Fibroblast of pulmonary artery (primary cell): ENCODE measurements around the gene LPAR3.

Experiments
- DNase-seq: peaks from one replicate; pipeline ENCODE4 v3.0.0-alpha.2; 2010; ENCODE audit warnings: low read depth
- H3K4me3 ChIP-seq: replicated peaks from 2 replicates; pipeline ENCODE4 v1.5.1; 2011; ENCODE audit warnings: low read depth, mild to moderate bottlenecking, control low read depth, low read length, moderate library complexity
- TF ChIP-seq, protein P1 (sequence below): IDR thresholded peaks from 2 replicates; pipeline ENCODE4 v1.5.1; 2011; ENCODE audit warnings: mild to moderate bottlenecking, control low read depth, low read length, inconsistent platforms; ENCODE audit errors: missing control alignments

Gene LPAR3

DNA sequence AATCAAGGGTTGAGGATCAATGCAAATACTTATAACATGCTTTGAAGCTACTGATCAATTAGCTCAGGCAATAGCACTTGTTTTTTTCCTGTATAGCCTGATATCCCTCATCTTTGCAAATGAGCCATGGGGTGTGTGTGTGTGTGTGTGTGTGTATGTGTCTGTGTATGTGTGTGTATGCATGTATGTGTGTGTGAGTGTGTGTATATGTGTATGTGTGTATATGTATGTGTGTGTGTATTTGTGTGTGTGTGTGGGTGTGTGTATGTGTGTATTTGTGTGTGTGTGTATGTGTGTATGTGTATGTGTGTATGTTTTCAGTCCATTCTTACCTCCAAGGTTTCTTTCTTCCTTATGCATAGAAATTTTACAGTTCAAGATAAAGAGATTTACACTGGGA, 124.4 kb downstream of the LPAR3 start:
- TF ChIP-seq, protein P1, sequence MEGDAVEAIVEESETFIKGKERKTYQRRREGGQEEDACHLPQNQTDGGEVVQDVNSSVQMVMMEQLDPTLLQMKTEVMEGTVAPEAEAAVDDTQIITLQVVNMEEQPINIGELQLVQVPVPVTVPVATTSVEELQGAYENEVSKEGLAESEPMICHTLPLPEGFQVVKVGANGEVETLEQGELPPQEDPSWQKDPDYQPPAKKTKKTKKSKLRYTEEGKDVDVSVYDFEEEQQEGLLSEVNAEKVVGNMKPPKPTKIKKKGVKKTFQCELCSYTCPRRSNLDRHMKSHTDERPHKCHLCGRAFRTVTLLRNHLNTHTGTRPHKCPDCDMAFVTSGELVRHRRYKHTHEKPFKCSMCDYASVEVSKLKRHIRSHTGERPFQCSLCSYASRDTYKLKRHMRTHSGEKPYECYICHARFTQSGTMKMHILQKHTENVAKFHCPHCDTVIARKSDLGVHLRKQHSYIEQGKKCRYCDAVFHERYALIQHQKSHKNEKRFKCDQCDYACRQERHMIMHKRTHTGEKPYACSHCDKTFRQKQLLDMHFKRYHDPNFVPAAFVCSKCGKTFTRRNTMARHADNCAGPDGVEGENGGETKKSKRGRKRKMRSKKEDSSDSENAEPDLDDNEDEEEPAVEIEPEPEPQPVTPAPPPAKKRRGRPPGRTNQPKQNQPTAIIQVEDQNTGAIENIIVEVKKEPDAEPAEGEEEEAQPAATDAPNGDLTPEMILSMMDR, result no peak
- no peak for DNase-seq
- no peak overlapping the region for H3K4me3 ChIP-seq

DNA sequence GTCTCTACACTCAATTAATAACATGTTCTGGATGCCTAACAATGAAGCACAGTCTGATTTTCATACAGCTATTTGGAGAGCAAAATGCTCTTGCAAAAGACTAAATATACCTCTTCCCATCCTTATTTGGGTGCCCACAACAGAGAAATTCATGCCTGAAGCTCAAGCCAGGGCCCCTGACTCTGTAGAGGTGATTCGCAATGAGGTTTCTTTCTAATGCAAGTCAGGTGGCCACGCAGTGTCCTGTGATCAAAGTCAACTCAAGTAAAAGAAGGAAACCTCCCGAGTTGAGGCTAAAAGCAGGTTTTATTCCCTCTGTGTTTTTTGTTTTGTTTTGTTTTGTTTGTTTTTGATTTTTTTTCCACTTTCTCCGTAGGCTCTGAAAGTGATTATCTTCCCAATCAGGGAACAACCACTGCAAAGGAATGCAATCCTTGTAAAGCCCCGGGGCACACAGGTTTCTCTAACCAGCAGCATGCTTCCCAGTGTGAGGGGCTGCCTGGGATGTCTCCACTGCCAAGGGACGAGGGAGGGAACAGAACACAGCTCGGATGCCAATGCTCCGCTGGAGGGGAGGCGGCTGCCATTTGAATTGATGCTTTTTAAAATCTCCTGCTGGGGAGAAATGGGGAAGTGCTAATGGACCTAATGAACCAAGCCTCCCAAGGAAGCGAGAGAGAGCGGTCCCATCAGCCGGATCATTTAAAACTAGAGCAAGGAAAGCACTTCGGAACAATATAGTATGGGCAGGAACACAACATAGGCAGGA, 128.9 kb downstream of the LPAR3 start:
- TF ChIP-seq, protein P1, result no peak
- DNase-seq, result no peak
- no peak overlapping the region for H3K4me3 ChIP-seq

DNA sequence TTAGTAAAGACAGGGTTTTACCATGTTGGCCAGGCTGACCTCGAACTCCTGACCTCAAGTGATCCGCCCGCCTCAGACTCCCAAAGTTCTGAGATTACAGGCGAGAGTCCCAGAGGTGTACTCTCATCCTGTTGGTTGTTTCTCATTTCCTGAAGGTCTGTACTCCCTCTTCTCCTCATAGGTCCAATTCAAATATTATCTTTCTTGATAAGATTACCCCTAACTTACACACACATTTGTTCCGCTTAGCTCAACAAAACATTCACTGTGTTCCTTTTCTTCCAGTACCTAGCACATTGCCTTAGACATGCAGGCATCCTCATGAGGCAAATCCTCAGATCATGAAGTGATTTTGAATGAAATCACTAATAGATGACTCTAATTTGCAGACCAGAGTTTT, 130.3 kb downstream of the LPAR3 start:
- TF ChIP-seq, protein P1, result no peak
- DNase-seq, result peak; percentile 51
- H3K4me3 ChIP-seq, result no peak overlapping the region
